ENCODE results near the gene CRYZL1.
"Not testable (repeated sequence)": the region's sequence is repeated elsewhere in the genome, so short reads cannot be mapped to it uniquely, and the experiment has no call there.

The CRYZL1 gene

DNA sequence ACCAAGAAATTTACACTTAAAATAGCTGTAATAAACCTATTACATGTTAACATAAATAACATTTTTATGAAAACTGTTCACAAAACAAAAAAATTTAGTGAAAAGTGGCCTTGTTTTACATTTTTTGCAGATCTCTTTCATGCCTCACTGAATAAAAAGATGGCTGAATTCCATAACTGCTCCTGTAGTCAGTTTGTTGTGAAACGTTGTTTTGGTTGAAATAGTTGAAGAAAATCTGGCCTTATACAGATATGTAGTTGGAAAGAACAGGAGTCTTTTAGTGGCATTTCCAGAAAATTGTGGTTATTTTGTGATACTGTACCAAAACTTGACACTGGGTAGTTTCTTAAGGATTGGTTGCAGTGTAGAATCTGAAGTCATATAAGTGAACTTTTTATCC, 18.9 kb upstream of the CRYZL1 start:
- no peak for DNase-seq

DNA sequence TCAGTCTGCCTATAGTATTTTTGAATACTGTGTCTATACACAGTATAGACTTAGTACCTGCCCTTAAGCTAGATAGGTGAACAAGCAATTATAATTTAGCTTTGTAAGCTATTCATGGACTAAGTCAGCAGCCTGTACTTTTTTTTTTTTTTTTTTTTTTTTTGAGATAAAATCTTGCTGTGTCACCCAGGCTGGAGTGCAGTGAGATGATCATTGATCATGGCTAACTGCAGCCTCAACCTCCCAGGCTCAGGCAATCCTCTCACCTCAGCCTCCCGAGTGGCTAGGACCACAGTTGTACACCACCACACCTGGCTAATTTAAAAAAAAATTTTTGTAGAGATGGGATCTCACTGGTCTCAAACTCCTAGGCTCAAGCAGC, 18.0 kb upstream of the CRYZL1 start:
- DNase-seq, result no peak

DNA sequence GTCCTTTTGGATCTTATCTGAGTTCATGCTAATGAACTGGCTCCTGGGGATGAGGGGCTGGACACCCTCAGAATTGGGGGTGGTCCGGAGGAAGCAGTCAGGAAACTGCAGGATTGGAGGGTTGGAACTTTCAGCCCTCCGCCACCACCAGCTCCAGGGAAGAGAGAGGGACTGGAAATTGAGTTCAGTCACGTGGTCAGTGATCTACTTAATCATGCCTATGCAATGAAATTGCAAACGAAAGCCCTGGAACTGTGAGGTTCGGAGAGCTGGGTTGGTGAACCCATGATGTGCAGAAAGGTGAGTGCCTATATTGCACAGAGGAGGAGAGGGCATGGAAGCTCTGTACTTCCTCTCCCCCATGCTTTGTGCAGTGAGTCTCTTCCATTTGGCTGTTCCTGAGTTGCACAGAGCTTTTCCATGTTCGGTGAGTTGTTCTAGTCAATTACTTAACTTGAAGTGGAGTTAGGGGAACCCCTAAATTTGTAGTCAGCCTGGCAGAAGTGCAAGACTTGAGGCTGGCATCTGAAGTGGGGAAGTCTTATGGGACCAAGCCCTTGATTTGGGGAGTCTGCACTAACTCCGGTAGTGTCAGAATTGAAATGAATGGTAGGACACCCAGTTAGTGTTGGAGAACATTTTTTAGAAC, 17.5 kb upstream of the CRYZL1 start:
- DNase-seq, result no peak

DNA sequence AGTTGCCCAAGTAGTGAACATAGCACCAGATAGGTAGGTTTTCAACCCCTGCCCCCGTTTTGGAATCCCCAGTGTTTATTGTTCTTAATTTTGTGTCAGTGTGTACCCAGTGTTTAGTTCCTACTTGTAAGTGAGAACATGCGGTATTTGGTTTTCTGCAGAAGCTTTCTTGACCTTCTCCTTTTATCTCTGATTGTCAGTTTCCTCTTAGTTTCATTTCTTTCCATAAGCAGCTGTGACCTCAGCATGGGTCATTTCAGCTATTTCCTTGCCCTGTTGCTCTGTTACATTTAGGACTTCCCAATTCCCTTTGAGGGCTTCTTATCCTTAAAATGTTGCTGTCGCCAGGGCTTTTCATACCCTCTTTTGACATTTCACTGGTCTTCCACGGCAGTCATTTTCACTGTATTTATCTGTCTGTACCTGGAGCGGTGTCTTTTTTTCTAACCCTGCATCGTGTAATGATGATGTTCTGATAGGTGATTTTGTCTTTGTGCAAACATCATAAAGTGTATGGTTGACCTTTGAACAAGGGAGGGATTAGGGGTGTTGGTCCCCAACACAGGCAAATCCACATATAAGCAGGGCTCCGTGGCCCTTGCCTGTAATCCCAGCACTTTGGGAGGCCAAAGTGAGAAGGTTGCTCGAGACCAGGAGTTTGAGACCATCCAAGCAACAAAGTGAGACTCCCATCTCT, 15.7 kb upstream of the CRYZL1 start:
- no peak for DNase-seq

DNA sequence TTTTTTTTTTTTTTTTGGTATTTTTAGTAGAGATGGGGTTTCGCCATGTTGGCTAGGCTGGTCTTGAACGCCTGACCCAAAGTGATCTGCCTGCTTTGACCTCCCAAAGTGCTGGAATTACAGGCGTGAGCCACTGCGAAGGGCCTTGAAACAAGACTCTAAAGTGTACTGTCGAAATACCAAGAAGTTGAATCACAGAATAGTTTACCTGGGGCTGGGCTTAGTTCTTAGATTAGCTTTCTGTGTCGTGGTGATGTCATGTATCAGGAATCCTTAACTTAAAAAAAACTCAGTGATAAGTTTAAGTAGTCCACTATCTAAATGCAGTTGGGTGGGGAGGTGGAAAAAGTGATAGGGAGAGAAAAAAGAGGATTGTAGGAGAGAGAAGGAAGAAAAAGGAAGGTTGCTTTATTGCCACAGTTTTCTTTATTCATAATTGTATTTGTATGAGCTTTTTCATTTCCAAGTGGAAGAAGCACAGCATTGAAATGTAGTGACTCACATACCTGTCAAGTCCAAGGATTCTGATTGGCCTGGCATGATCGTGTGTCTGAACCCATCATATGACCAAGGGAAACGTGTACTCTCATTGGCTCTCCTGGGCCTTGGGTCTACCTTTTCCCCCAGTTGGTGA, 14.2 kb upstream of the CRYZL1 start:
- DNase-seq, result no peak

DNA sequence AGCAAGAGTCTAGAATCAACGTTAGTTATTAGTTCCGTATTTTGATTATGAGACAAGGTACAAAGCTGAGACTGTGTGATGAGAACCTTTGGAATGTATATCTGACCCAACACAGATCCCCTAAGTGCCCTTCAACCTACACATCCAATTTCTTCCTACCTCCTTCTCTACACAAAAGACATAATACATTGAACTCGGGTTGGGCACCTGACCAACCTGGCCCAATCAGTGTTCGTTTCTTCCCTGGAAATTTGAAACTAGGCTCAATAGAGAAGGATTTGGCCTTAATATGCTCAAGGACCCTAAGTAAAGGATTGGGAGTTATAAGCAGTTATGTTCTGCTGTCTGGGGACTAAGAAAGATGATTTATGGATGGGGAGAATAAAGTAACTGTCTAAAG, 12.9 kb upstream of the CRYZL1 start:
- no peak for DNase-seq

DNA sequence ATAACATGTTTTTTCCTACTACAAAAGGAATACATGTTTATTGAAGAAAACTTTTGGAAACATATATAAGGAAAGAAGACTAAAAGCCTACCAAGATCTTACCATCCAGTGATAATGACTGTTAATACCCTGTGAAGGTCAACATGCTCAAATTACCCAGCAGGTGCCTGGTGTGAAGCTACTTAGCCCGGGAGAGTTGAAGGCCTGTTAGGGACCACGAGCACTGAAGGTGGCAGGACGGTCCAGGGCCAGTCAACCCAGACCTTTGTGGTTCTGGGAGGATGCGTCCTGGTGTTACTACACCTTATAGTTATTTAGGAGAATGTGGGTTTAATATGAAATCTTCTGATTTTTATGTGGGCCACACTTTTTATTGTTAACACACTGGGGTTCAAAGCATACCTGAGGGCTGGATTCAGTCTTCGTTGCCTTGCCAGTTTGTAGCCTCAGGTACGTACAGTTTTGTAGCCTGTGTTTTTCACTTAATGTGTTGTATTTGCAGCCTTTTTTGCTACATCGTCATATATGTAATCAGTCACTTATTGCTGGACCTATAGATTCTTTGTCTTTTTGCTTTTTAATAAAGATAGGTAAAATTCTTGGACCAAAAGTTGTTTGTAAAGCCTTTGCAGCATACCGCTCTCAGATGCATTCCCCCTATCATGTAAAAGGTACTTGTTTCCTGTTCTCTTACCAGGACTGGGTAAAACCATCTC, 10.6 kb upstream of the CRYZL1 start:
- no peak for DNase-seq

DNA sequence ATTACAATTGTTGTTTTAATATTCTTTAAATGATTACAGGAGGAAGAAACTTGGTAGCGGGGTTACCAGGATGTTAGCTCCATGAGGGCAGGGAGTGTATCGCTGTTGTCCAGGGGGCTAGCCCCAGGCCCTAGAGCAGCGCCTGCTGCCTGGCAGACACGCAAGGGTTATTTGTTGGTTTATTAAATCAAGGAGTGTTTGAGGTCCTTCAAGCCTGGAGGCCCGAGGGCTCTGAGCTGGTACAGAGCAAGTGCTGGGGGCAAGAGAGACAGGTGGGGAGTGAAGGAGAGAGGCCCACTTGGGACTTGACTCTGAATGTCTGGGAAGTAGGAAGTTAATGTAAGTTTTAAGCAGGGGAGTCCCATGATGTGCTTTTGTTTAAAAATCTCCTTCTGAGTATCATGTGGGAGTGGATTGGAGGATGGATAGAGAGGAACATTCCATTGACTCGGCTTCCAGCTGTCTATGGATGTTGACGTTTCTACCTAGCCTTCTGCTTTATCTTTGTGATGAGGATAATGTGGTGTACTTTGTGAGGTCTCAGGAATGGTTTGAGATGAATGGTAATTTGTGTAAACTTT, 9.5 kb upstream of the CRYZL1 start:
- no peak for DNase-seq

DNA sequence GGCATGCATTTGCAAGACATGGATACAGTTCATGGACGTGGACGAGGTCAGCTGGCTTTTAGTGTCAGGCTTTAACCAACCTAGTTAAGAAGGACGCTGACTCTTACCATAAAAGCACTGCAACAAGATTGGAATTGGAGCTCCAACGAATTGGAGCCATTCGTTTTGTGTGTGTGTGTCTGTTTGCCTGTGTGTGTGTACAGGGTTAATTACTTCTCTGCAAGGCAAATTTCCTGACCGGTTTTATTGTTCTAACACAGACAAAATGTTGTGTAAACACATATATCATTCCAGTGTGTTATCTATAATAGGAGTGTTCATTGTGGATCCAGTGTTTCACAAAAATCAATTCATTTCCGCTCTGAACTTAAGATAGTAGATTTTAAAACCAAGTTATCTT, 8.7 kb upstream of the CRYZL1 start:
- no peak for DNase-seq

DNA sequence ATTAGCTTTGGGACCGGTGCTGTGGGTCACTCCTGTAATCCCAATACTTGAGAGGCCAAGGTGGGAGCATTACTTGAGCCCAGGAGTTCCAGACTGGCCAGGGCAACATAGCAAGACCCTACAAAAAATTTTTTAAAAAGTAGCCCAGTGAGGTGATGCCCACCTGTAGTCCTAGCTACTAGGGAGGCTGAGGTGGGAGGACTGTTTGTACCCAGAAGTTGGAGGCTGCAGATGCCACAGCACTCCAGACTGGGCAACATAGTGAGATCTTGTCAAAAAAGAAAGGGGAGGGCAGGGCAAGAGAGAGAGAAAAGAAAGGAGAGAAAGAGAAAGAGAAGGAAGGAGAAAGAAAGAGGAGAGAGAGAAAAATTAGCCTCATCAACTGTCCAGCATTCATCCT, 7.0 kb upstream of the CRYZL1 start:
- DNase-seq, result no peak

DNA sequence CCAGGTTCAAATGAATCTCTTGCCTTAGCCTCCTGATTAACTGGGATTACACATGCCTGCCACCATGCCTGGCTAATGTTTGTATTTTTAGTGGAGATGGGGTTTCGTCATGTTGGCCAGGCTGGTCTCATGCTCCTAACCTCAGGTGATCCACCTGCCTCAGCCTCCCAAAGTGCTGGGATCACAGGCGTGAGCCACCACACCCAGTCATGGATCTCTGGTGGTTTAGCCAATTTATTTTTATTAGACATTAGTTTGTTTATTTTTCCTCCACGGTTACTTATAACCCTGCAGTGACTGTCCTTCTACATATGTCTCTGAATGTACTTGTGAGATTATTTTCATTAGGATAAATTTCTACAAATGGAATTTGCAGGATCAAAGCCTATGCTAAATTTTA, 6.0 kb upstream of the CRYZL1 start:
- no peak for DNase-seq

DNA sequence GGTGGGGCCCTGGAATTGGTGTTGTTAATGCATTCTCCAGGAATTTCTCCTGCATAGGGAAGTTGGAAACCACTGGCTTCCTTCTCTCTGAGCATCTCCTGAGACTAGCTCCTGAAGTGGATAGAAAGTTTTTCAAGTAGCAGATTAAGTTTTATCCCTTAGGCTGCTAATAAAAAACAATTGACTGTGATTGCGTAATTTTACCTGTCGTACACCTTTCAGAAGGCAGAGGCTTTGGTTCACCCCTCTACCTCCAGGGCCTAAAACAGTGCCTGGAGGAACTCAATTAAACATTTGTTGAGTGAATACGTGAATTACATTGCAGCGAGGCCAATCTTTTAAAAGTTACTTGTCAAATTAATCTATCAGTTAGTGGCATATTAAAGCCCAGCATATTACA, 4.2 kb upstream of the CRYZL1 start:
- DNase-seq, result no peak

DNA sequence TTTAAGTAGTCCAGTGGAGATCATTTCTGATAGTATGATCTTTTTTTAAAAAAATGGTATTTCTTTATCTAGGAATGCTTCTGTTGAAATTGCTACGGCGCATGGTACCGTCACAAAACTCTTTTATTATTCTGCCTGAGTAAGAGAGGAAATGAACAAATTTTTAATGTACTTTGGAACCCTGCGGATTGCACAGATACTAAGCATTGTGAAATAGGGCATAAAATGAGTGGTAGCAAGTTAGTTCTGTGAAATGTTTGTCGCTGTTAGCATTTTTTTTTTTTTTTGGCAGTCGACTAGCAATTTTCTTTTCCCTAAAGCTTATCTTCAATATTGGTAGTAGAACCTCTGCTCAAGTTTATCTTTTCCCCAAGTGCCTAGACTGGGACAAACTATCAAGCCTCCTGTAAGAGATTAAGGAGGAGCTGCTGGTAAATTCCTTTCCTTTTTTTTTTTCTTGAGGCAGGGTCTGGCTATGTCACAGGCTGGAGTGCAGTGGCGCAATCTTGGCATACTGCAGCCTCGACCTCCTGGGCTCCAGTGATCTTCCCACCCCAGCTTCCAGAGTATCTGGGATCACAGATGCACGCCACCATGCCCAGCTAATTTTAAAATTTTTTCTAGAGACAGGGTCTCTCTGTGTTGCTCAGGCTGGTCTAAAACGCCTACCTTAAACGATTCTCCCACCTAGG, 3.0 kb upstream of the CRYZL1 start:
- no peak for DNase-seq

DNA sequence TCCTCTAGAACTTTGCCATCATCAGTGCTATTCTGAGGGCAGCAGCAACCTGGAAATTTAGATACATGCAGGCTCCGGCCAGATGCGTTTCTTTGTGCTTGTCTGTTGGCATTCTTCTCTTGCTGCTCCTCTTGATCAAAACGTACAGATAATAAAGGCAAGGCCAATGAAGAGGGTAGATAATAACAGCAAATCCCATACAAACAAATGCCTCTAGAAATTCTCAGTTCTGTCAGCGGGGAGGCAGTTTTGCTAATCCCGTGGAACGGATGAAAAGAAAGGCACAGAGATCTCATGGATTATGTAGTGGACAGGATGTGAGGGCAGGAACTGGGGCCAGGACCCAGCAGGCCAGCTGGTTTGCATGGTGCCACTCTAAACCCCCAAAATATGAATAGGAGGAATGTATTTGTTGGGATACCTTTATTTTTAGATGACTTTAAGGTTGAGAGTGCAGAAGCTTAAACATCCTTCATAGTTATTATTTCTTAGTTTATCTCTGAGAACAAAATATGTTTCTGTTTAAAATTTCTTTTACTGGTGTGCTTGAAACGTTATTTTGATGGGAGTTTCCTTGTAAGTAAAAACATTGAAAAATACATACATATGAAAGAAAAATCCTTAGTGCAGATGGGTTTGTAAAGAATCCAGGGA, 2.2 kb upstream of the CRYZL1 start:
- no peak for DNase-seq

DNA sequence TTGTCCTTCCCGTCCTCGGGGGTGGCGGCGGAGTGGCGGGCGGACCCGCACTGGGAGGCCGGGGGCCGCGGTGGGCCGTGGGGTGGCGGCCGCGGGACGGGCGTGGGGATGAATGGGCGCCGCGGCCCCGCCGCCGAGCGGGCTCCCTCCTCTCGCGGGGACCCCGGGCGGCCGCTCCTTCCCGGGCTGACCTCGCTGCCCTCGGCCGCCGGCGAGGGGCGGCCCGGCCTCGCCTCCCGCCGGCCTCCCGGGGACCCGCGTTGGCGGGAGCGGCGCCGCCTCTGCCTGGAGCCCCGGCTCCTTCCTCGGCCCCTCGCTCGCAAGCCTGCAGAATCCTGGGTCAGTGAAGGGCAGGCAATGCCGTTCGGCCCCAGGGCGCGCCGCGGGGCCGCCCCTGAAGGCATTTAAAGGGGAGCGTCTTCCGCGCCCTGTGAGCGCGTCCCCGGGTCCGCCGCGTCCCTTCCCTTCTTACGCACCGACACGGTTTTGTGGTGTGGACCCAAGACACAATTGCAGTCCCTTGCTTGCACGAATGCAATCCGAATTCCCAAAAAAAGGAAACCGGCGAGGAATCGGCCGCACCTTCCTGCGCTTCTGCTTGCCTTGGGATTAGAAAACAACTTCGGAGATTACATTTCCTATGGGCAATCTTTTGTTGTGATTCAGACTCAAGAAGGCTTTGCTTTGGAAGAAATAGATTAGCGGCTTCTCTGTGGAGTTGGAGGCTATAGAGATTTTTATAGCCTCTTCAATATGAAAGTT, 1.5 kb upstream of the CRYZL1 start:
- DNase-seq, result no peak

DNA sequence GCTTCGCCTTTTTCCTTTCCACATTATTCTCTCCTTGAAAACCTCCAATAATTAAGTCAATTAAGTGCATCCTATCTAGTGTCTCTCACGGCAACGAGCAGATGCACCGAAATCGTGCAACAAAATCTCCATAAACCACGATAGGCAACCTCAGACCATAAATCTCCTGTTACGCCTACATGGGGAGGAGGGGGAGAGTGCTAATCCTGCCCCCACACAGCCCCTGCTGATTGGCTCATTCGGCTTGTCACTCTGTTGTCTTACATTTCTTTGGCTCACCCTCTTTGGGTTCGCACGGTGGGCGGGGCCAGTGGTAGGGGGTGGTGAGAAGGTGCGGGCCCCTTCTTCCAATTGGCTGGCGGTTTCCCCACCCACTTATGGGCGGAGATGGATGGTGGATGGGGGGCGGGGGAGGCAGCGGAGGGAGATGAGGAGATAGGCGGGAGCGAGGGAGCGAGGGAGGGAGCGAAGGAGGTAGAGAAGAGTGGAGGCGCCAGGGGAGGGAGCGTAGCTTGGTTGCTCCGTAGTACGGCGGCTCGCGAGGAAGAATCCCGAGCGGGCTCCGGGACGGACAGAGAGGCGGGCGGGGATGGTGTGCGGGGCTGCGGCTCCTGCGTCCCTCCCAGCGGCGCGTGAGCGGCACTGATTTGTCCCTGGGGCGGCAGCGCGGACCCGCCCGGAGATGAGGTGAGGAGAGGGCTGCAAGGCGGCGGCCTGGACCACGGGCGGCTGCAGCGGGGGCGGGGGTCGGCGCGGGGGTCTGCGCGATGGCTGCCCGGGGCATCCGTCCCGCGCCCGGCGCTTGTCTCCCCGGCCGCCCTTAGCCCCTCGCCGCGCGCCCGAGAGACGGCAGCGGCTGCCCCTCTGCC, 720 bp upstream of the CRYZL1 start, which contains the start of gene ITSN1:
Gene ITSN1, plus strand, starts transcription at position 475 of the 869 bp plus-strand sequence. CDS start 76,328 bp downstream, outside the sequence.
- DNase-seq, result peak; percentile 96

DNA sequence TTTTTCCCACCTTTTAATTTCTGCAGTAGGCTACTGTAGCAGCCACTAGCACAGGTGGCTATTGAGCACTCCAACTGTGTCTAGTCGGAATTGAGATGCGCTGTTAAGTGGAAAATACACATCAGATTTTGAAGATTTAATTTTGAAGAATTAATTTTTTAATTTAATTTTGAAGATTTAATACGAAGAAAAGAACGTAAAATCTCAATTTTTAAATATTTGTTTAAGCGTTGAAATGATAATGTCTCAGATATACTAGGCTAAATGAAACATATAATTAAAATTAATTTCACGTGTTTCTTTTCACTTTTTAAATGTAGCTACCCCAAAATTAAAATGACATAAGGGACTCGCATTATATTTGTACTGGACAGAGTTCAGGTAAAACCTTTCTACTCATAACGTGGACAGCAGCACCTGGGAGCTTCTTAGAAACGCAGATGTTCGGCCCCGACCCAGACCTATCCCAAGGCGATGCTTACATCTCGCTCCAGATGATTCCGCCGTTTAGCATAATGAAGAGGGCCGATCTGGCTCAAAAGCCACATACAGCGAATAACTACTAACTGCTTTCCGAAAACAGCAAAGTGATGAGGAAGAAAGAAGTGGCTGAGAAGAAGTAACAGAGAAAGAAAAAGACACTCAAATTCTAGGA, 717 bp downstream of the CRYZL1 start:
- no peak for DNase-seq

DNA sequence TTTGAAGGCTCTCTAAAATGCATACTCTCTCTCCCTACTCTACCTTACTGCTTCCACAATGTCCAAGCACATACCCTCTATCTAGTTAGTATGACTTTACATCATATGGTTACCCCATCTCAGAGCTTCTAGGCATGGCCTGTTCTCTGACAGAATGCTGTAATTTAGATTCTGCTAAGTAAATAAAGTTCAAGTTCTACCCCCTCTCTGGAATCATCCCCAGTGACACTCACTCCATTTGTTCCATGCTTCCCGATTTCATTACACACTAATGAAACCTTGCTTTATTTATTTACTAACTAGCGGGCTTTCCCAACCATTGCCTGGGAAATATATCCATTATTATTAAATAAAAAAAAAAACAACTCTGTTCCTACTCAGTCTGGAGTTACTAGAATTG, 7.3 kb downstream of the CRYZL1 start:
- no peak for DNase-seq

DNA sequence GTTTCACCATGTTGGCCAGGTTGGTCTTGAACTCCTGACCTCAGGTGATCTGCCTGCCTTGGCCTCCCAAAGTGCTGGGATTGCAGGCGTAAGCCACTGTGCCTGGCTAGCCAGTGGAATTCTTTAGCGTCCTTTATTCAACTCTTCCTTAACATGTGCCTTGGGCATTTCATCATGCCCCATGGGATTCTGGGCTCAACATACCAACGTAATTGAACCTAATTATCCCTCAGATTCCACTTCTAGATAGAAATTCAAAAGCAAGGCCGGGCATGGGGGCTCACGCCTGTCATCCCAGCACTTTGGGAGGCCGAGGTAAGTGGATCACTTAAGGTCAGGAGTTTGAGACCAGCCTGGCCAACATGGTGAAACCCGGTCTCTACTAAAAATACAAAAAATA, 15.4 kb downstream of the CRYZL1 start:
- DNase-seq, result not testable (repeated sequence)

DNA sequence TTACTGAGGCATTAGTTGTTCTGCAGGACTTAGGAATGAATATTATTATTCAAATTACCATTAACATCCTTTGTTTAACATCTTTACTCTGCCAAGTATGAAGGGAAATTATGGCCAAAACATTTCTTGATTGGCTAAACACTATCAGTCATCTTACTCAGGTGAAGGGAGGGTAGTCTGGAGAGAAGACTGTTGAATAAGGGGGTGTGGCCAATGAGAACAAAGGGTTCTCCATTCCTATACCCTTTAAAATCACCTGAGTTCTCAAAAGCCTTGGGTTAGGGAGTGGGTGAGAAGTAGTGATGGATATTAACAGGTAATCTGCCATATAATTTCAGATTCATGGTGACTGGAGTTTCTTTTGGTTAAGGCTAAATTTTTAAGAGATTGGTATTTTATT, 19.3 kb downstream of the CRYZL1 start:
- DNase-seq, result no peak
